Activated gamma-delta T cell (primary cell): ENCODE measurements around the gene MTIF2.
"Not testable (repeated sequence)": the region's sequence is repeated elsewhere in the genome, so short reads cannot be mapped to it uniquely, and the experiment has no call there.

Source experiments
- DNase-seq: peaks from one replicate; lab custom pipeline; 2025; lab: John Stamatoyannopoulos, UW

Gene MTIF2

GRCh38 chr2:55200416-55200815, 68.6 kb downstream of the MTIF2 start:
- DNase-seq: no peak

GRCh38 chr2:55196526-55196925, 72.5 kb downstream of the MTIF2 start:
- DNase-seq: no peak

- DNase-seq: not testable (repeated sequence)
Measured at GRCh38 chr2:55191888-55192287, 77.1 kb downstream of the MTIF2 start.

- not testable (repeated sequence) for DNase-seq
Measured at GRCh38 chr2:55186837-55187236, 82.2 kb downstream of the MTIF2 start.
